Measurements from ENCODE around the gene SLC25A42. TPM values are rescaled to one million over a fixed set of nuclear protein-coding genes. Genes with fewer than 3 reads are reported as not detected.
"Not testable (repeated sequence)": the region's sequence is repeated elsewhere in the genome, so short reads cannot be mapped to it uniquely, and the experiment has no call there.

SLC25A42 gene
- total and polyA plus RNA-seq, 5 donors: 13.4 to 18.7 (median 13.8) TPM

DNA sequence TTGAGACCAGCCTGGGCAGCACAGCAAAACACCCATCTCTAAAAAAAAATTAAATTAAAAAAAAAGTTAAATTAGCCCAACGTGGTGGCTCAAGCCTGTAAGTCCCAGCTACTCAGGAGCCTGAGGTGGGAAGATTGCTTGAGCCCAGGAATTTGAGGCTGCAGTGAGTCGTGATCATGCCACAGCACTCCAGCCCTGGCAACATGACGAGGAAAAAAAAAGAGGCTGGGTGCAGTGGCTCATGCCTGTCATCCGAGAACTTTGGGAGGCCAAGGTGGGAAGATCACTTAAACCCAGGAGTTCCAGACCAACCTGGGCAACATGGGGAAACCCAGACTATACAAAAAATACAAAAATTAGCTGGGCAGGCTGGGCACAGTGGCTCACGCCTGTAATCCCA, 76.7 kb downstream of the SLC25A42 start:
- H3K27ac ChIP-seq (ENCODE audit: low read length): no peak overlapping the region
- WGBS: 61% methylated on average over 5 of the region's 5 CpGs
- intact Hi-C loops (cut with DNase I): loop anchor here in 2 of 4 donors (5.0 to 10.0 kb wide), 2 partner anchors 83 to 204 kb away; no protein-coding TSS in a partner anchor
- no peaks in the 10 kb centered on the region for H3K27me3 ChIP-seq (ENCODE audit: control insufficient read depth, insufficient read depth)
- no peak for DNase-seq
- ATAC-seq: no peak
- no peaks in the 10 kb centered on the region for H3K4me1 ChIP-seq (ENCODE audit: control insufficient read depth, insufficient read depth, low read length)
- H3K9me3 ChIP-seq (ENCODE audit: control insufficient read depth, low read length): no peaks in the 10 kb centered on the region
- no peak overlapping the region for H3K4me3 ChIP-seq (ENCODE audit: low read length)

GRCh38 chr19:19142347-19142746, 78.6 kb downstream of the SLC25A42 start:
- Histone ChIP-seq H3K9me3 (ENCODE audit: control insufficient read depth, low read length) (no peaks in the 10 kb centered on the region), H3K27ac (ENCODE audit: low read length) (no peak overlapping the region), H3K4me3 (ENCODE audit: low read length) (no peak overlapping the region), H3K27me3 (ENCODE audit: control insufficient read depth, insufficient read depth) (no peaks in the 10 kb centered on the region), H3K4me1 (ENCODE audit: control insufficient read depth, insufficient read depth, low read length) (no peaks in the 10 kb centered on the region)
- ATAC-seq (no peak), DNase-seq (no peak)
- 88% methylated on average over 12 of the region's 12 CpGs for WGBS
- intact Hi-C loops (cut with DNase I): loop anchor here in 2 of 4 donors (5.0 to 10.0 kb wide), 2 partner anchors 85 to 202 kb away; no protein-coding TSS in a partner anchor

GRCh38 chr19:19145281-19145680, 81.5 kb downstream of the SLC25A42 start:
- ATAC-seq (peak; percentile 17 to 31), DNase-seq (peak in 2 of 3 donors; percentile 42 to 61)
- intact Hi-C loops (cut with DNase I): loop anchor here in 1 of 4 donors (10.0 kb wide), 1 partner anchor 200 kb away; no protein-coding TSS in a partner anchor
- Histone ChIP-seq H3K27ac (ENCODE audit: low read length) (no peak overlapping the region), H3K4me1 (ENCODE audit: control insufficient read depth, insufficient read depth, low read length) (no peaks in the 10 kb centered on the region), H3K4me3 (ENCODE audit: low read length) (no peak overlapping the region), H3K27me3 (ENCODE audit: control insufficient read depth, insufficient read depth) (no peaks in the 10 kb centered on the region), H3K9me3 (ENCODE audit: control insufficient read depth, low read length) (no peaks in the 10 kb centered on the region)
- WGBS: 83% methylated on average over 17 of the region's 17 CpGs

- peak; percentile 69 to 81 for ATAC-seq
- no peaks in the 10 kb centered on the region for H3K27me3 ChIP-seq (ENCODE audit: control insufficient read depth, insufficient read depth)
- peak; percentile 78 to 92 (median 91) for DNase-seq
- no peak overlapping the region for H3K27ac ChIP-seq (ENCODE audit: low read length)
- H3K9me3 ChIP-seq (ENCODE audit: control insufficient read depth, low read length): no peaks in the 10 kb centered on the region
- H3K4me3 ChIP-seq (ENCODE audit: low read length): no peak overlapping the region
- no peaks in the 10 kb centered on the region for H3K4me1 ChIP-seq (ENCODE audit: control insufficient read depth, insufficient read depth, low read length)
- intact Hi-C loops (cut with DNase I): loop anchor here in 1 of 4 donors (10.0 kb wide), 1 partner anchor 199 kb away; no protein-coding TSS in a partner anchor
- 28% methylated on average over 47 of the region's 47 CpGs for WGBS
These were observed 82.2 kb downstream of the SLC25A42 start for GRCh38 chr19:19145684-19146608.

DNA sequence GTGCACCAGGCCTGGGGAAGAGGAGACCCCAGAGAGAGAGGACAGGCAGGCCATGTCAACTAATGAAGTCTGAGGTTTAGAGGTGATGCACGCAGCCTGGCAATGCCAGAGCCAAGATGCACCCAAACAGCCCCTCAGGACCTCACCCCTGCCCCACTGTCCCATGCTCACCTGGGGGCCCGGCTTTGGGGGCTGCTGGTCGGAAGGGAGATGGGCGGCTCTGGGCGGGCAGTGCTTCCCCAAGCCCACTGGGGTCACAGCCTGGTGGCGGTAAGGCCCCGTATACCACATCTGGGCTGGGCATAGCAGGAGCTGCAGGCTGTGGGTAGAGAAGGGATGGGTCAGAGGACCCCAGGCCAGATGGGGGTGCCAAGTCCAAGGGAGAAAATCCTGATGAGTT, 83.1 kb downstream of the SLC25A42 start:
- Histone ChIP-seq H3K4me3 (ENCODE audit: low read length) (no peak overlapping the region), H3K4me1 (ENCODE audit: control insufficient read depth, insufficient read depth, low read length) (no peaks in the 10 kb centered on the region), H3K27ac (ENCODE audit: low read length) (no peak overlapping the region), H3K9me3 (ENCODE audit: control insufficient read depth, low read length) (no peaks in the 10 kb centered on the region), H3K27me3 (ENCODE audit: control insufficient read depth, insufficient read depth) (no peaks in the 10 kb centered on the region)
- DNase-seq (peak in 2 of 3 donors; percentile 36 to 46), ATAC-seq (no peak)
- intact Hi-C loops (cut with DNase I): loop anchor here in 1 of 4 donors (10.0 kb wide), 1 partner anchor 198 kb away; no protein-coding TSS in a partner anchor
- WGBS: 96% methylated on average over 7 of the region's 7 CpGs

DNA sequence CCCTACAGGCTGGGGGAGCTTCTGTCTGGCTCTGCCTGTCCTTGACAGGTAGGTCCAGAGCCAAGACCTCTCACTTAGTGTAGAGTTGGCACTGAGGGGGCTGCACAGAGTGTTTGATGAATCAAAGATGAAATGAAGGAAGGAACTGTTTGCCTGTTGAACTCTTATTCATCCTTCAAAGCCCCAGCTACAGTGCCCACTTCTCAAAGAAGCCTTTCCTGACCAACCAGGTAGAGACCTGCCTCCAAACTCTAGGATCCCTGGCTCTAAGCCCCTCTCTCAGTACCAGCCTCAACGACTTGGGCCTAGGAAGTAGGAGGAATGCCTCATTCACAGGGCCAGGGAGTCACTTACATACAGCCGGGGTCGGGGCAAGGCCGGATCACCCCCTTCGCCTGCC, 83.5 kb downstream of the SLC25A42 start:
- DNase-seq (no peak), ATAC-seq (no peak)
- H3K4me1 ChIP-seq (ENCODE audit: control insufficient read depth, insufficient read depth, low read length): no peaks in the 10 kb centered on the region
- no peaks in the 10 kb centered on the region for H3K9me3 ChIP-seq (ENCODE audit: control insufficient read depth, low read length)
- intact Hi-C loops (cut with DNase I): loop anchor here in 1 of 4 donors (10.0 kb wide), 1 partner anchor 197 kb away; no protein-coding TSS in a partner anchor
- WGBS: 97% methylated on average over 5 of the region's 5 CpGs
- no peaks in the 10 kb centered on the region for H3K27me3 ChIP-seq (ENCODE audit: control insufficient read depth, insufficient read depth)
- H3K4me3 ChIP-seq (ENCODE audit: low read length): no peak overlapping the region
- H3K27ac ChIP-seq (ENCODE audit: low read length): no peak overlapping the region

DNA sequence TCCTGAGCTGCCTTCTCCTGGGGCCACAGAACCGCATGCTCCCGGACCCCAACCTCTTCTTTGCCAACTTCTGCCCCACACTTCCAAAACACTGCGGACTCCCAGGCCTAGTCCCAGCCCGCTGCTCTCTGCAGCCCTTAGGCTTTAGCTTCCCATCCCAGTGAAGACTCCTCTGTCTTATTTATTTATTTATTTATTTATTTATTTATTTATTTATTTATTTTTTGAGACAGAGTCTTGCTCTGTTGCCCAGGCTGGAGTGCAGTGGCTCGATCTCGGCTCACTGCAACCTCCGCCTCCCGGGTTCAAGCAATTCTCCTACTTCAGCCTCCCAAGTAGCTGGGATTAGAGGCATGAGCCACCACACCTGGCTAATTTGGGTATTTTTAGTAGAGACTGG, 84.7 kb downstream of the SLC25A42 start:
- not testable (repeated sequence) for ATAC-seq; H3K27ac ChIP-seq (ENCODE audit: low read length); H3K27me3 ChIP-seq (ENCODE audit: control insufficient read depth, insufficient read depth); H3K9me3 ChIP-seq (ENCODE audit: control insufficient read depth, low read length); H3K4me1 ChIP-seq (ENCODE audit: control insufficient read depth, insufficient read depth, low read length); H3K4me3 ChIP-seq (ENCODE audit: low read length)
- peak in 1 of 3 donors; percentile 17 for DNase-seq
- 98% methylated on average over 8 of the region's 8 CpGs for WGBS
- intact Hi-C loops (cut with DNase I): loop anchor here in 1 of 4 donors (10.0 kb wide), 1 partner anchor 196 kb away; no protein-coding TSS in a partner anchor

DNA sequence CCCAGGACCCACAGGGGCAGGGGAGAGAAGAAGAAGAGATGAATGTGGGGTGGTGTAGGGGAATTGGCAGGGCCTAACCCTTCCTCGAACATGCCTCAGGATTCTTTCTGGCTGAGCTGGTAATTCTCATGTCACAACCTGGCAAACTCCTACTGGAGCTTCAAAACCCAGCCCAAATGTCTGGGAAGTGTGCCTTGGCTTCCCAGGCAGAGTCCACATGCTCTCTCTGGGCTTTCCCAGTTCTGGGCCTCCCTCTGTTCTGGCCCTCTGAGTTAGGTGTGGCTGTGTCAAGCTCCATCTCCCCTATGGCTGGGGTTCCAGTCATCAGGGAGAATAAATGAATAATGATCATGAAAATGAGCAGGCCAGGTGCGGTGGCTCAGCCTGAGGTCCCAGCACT, 85.6 kb downstream of the SLC25A42 start:
- DNase-seq (peak in 1 of 3 donors; percentile 6), ATAC-seq (no peak)
- no peaks in the 10 kb centered on the region for H3K9me3 ChIP-seq (ENCODE audit: control insufficient read depth, low read length)
- no peaks in the 10 kb centered on the region for H3K4me1 ChIP-seq (ENCODE audit: control insufficient read depth, insufficient read depth, low read length)
- intact Hi-C loops (cut with DNase I): loop anchor here in 1 of 4 donors (10.0 kb wide), 1 partner anchor 195 kb away; no protein-coding TSS in a partner anchor
- no peaks in the 10 kb centered on the region for H3K27me3 ChIP-seq (ENCODE audit: control insufficient read depth, insufficient read depth)
- no peak overlapping the region for H3K4me3 ChIP-seq (ENCODE audit: low read length)
- no peak overlapping the region for H3K27ac ChIP-seq (ENCODE audit: low read length)
- WGBS: 89% methylated on average over 2 of the region's 2 CpGs

DNA sequence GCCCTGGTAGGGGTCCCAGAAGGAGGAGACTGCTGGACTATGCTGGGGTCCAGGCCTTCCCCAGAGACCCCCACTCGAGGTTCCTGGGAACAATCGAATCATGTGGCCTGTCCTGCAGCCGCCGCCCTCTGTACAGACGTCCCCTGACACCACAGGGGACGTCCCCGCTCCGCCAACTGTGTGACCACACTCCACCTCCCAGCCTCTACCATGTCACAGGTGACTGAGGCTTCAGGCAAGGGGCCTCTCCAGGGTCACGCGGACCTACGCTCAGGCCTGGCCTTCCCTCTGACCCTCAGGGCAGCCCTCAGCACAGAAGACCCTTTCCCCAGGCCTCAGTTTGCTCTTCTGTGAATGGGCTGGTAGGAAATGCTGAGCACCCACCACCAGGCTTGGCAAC, 87.6 kb downstream of the SLC25A42 start:
- no peaks in the 10 kb centered on the region for H3K9me3 ChIP-seq (ENCODE audit: control insufficient read depth, low read length)
- H3K4me3 ChIP-seq (ENCODE audit: low read length): no peak overlapping the region
- peak in 2 of 3 donors; percentile 16 to 24 for DNase-seq
- intact Hi-C loops (cut with DNase I): no loop called here
- 77% methylated on average over 11 of the region's 11 CpGs for WGBS
- H3K4me1 ChIP-seq (ENCODE audit: control insufficient read depth, insufficient read depth, low read length): no peaks in the 10 kb centered on the region
- no peak for ATAC-seq
- no peaks in the 10 kb centered on the region for H3K27me3 ChIP-seq (ENCODE audit: control insufficient read depth, insufficient read depth)
- H3K27ac ChIP-seq (ENCODE audit: low read length): no peak overlapping the region

- intact Hi-C loops (cut with DNase I): no loop called here
- DNase-seq (peak in 1 of 3 donors; percentile 68), ATAC-seq (no peak)
- H3K9me3 ChIP-seq (ENCODE audit: control insufficient read depth, low read length): no peaks in the 10 kb centered on the region
- H3K4me3 ChIP-seq (ENCODE audit: low read length): no peak overlapping the region
- no peaks in the 10 kb centered on the region for H3K4me1 ChIP-seq (ENCODE audit: control insufficient read depth, insufficient read depth, low read length)
- WGBS: 66% methylated on average over 13 of the region's 13 CpGs
- no peak overlapping the region for H3K27ac ChIP-seq (ENCODE audit: low read length)
- no peaks in the 10 kb centered on the region for H3K27me3 ChIP-seq (ENCODE audit: control insufficient read depth, insufficient read depth)
These were observed 89.0 kb downstream of the SLC25A42 start for GRCh38 chr19:19152668-19153384.

Data from right cardiac atrium (tissue), 5 donors.